SK-N-SH (cell line): ENCODE data around the gene TIAM1. TPM values are rescaled to one million over a fixed set of nuclear protein-coding genes. Genes with fewer than 3 reads are reported as not detected.

ENCODE experiments used
- CTCF ChIA-PET: fragments of 300-600, 350-600 bp; formaldehyde crosslinking; extraction: SDS; loops from one replicate; lab custom pipeline; 2021; lab: Yijun Ruan, JAX
- POLR2A ChIA-PET: fragments of 350-600 bp; sonication (Branson Sonifier 250); formaldehyde crosslinking; extraction: SDS; loops from one replicate; lab custom pipeline; 2020; ENCODE audit warnings: antibody characterized with exemption, inconsistent platforms; lab: Yijun Ruan, JAX
- DNase-seq: peaks from one replicate; pipeline ENCODE4 v3.0.0; 2012
- H2AFZ ChIP-seq: fragments of 200-600 bp; sonication (generic); 2 replicates; pipeline ENCODE4 v1.8.1; 2016; ENCODE audit warnings: antibody characterized with exemption, mild to moderate bottlenecking, low read depth
- H3F3A ChIP-seq: fragments of 200-600 bp; sonication (generic); replicated peaks from 2 replicates; pipeline ENCODE3; 2016; ENCODE audit warnings: antibody characterized with exemption, mild to moderate bottlenecking; ENCODE audit not compliant: insufficient read depth
- H3K27ac ChIP-seq, 2 experiments: fragments of 200-500 bp in 1 of 2; fragments of 200-600 bp in 1 of 2; sonication (Bioruptor generic) in 1 of 2; sonication (generic), shearing (Covaris generic) in 1 of 2; 2 replicates each; pipeline versions ENCODE4 v1.5.1 to v1.6.1; 2014 to 2016; ENCODE audit warnings: low read depth in 2 of 2, inconsistent platforms in 1 of 2, low read length in 1 of 2, mild to moderate bottlenecking in 1 of 2, mixed read lengths in 1 of 2
- H3K27me3 ChIP-seq: fragments of 200-600 bp; sonication (generic), shearing (Covaris generic); 2 replicates; pipeline ENCODE4 v1.6.1; 2016; ENCODE audit warnings: mixed run types; ENCODE audit not compliant: insufficient read depth
- H3K36me3 ChIP-seq, 2 experiments: fragments of 200-500 bp in 1 of 2; fragments of 200-600 bp in 1 of 2; sonication (Bioruptor generic) in 1 of 2; sonication (generic) in 1 of 2; replicated peaks in 1 of 2; 2 replicates each; pipeline versions ENCODE3 to v1.5.1; 2014 to 2016; ENCODE audit warnings: low read length in 1 of 2, mild to moderate bottlenecking in 1 of 2; ENCODE audit not compliant: insufficient read depth in 2 of 2, control insufficient read depth in 1 of 2
- H3K4me1 ChIP-seq, 2 experiments: fragments of 200-500 bp in 1 of 2; fragments of 200-600 bp in 1 of 2; sonication (Bioruptor generic) in 1 of 2; sonication (generic), shearing (Covaris generic) in 1 of 2; 2 replicates each; pipeline versions ENCODE4 v1.5.1 to v1.6.1; 2014 to 2016; ENCODE audit warnings: low read depth in 1 of 2, low read length in 1 of 2, mixed run types in 1 of 2; ENCODE audit not compliant: insufficient read depth in 2 of 2, control insufficient read depth in 1 of 2
- H3K4me2 ChIP-seq: fragments of 200-600 bp; sonication (generic), shearing (Covaris generic); 2 replicates; pipeline ENCODE4 v1.6.1; 2017; ENCODE audit warnings: mixed run types
- H3K4me3 ChIP-seq, 2 experiments: fragments of 200-500 bp in 1 of 2; fragments of 200-600 bp in 1 of 2; sonication (Bioruptor generic) in 1 of 2; sonication (generic), shearing (Covaris generic) in 1 of 2; 2 replicates each; pipeline versions ENCODE4 v1.5.1 to v1.8.1; 2014 to 2016; ENCODE audit warnings: low read depth in 2 of 2, inconsistent platforms in 1 of 2, low read length in 1 of 2, mild to moderate bottlenecking in 1 of 2, mixed read lengths in 1 of 2, moderate library complexity in 1 of 2
- H3K79me2 ChIP-seq: fragments of 200-600 bp; sonication (generic); 2 replicates; pipeline ENCODE4 v1.8.1; 2017; ENCODE audit warnings: mild to moderate bottlenecking; ENCODE audit not compliant: insufficient read depth
- H3K9ac ChIP-seq: fragments of 200-600 bp; sonication (generic); 2 replicates; pipeline ENCODE4 v1.6.1; 2017; ENCODE audit warnings: mixed run types
- H3K9me2 ChIP-seq: fragments of 200-600 bp; sonication (generic); 2 replicates; pipeline ENCODE4 v1.6.1; 2017; ENCODE audit warnings: mixed run types
- H3K9me3 ChIP-seq: fragments of 200-600 bp; sonication (generic); 2 replicates; pipeline ENCODE4 v1.6.1; 2017; ENCODE audit warnings: mixed run types, mild to moderate bottlenecking, moderate library complexity
- H4K20me1 ChIP-seq: fragments of 200-600 bp; sonication (generic); 2 replicates; pipeline ENCODE4 v1.6.1; 2017; ENCODE audit warnings: mild to moderate bottlenecking, mixed run types; ENCODE audit not compliant: insufficient read depth
- CHD2 ChIP-seq: fragments of 150-350 bp; IDR thresholded peaks from 2 replicates; pipeline ENCODE4 v1.6.1; 2018; ENCODE audit warnings: low read length; ENCODE audit not compliant: partially characterized antibody
- EZH2phosphoT487 ChIP-seq: fragments of 200-600 bp; sonication (generic); IDR thresholded peaks from 2 replicates; pipeline ENCODE4 v1.6.1; 2017; ENCODE audit warnings: low read depth, mixed run types, mild to moderate bottlenecking, antibody characterized with exemption, moderate library complexity, borderline replicate concordance
- FOSL2 ChIP-seq: IDR thresholded peaks from 2 replicates; pipeline ENCODE4 v1.4.0; 2012; ENCODE audit warnings: low read depth, mild to moderate bottlenecking, moderate library complexity, borderline replicate concordance
- FOXM1 ChIP-seq: IDR thresholded peaks from 2 replicates; pipeline ENCODE4 v1.4.0; 2012; ENCODE audit warnings: low read depth, mild to moderate bottlenecking
- GABPA ChIP-seq: IDR thresholded peaks from 2 replicates; pipeline ENCODE4 v1.4.0; 2012; ENCODE audit warnings: low read depth, mild to moderate bottlenecking
- GATA2 ChIP-seq: sonication (generic); formaldehyde crosslinking; IDR thresholded peaks from 2 replicates; pipeline ENCODE4 v1.5.0; 2020; ENCODE audit warnings: mild to moderate bottlenecking, missing genetic modification reagents
- JUND ChIP-seq: IDR thresholded peaks from 2 replicates; pipeline ENCODE4 v1.4.0; 2012
- NFIC ChIP-seq: IDR thresholded peaks from 2 replicates; pipeline ENCODE4 v1.4.0; 2012; ENCODE audit warnings: borderline replicate concordance
- RCOR1 ChIP-seq: fragments of 150-350 bp; IDR thresholded peaks from 2 replicates; pipeline ENCODE4 v1.6.1; 2017; ENCODE audit warnings: antibody characterized with exemption, low read length
- RFX5 ChIP-seq: IDR thresholded peaks from 2 replicates; pipeline ENCODE4 v1.6.1; 2012; ENCODE audit warnings: mild to moderate bottlenecking, improper control_type of control experiment, low read length
- TEAD4 ChIP-seq: IDR thresholded peaks from 2 replicates; pipeline ENCODE4 v1.4.0; 2012; ENCODE audit warnings: mild to moderate bottlenecking, borderline replicate concordance; ENCODE audit not compliant: insufficient read depth
- YY1 ChIP-seq: IDR thresholded peaks from 2 replicates; pipeline ENCODE4 v1.4.0; 2012; ENCODE audit warnings: low read depth, mild to moderate bottlenecking
- WGBS: methylation state at CpG from one replicate; pipeline ENCODE4 v1.1.6; 2017; ENCODE audit warnings: low lambda C conversion rate; 5-methylcytosine and 5-hydroxymethylcytosine counted together
- polyA plus RNA-seq, 3 experiments: library from polyadenylated mRNA; depleted of rRNA; stranded (reverse); fragments of >200 nt; gene quantifications; 2 replicates each; pipeline ENCODE4 v1.2.3, GENCODE V29; 2012
- TF ChIP-seq, protein P1 (sequence below): IDR thresholded peaks from 2 replicates; pipeline ENCODE4 v1.4.0; 2012; ENCODE audit warnings: low read depth
- TF ChIP-seq, protein P2 (sequence below): IDR thresholded peaks from 2 replicates; pipeline ENCODE4 v1.6.1; 2012; ENCODE audit warnings: mild to moderate bottlenecking, low read depth, low read length, moderate library complexity
- TF ChIP-seq, protein P3 (sequence below): IDR thresholded peaks from 2 replicates; pipeline ENCODE4 v1.4.0; 2012; ENCODE audit warnings: low read depth, borderline replicate concordance

TIAM1 gene
- polyA plus RNA-seq, 1 of the 3 experiments (the other 2 are of a cell fraction) = 1.7 TPM

- TF ChIP-seq TEAD4 (no peak), JUND (no peak), FOXM1 (no peak), FOSL2 (no peak), RCOR1 (no peak), GATA2 (CRISPR knock-in tag) (no peak), RFX5 (no peak), NFIC (no peak), YY1 (no peak), GABPA (no peak), CHD2 (no peak), EZH2phosphoT487 (no peak)
- TF ChIP-seq, protein P1, sequence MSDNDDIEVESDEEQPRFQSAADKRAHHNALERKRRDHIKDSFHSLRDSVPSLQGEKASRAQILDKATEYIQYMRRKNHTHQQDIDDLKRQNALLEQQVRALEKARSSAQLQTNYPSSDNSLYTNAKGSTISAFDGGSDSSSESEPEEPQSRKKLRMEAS = no peak
- TF ChIP-seq, protein P2, sequence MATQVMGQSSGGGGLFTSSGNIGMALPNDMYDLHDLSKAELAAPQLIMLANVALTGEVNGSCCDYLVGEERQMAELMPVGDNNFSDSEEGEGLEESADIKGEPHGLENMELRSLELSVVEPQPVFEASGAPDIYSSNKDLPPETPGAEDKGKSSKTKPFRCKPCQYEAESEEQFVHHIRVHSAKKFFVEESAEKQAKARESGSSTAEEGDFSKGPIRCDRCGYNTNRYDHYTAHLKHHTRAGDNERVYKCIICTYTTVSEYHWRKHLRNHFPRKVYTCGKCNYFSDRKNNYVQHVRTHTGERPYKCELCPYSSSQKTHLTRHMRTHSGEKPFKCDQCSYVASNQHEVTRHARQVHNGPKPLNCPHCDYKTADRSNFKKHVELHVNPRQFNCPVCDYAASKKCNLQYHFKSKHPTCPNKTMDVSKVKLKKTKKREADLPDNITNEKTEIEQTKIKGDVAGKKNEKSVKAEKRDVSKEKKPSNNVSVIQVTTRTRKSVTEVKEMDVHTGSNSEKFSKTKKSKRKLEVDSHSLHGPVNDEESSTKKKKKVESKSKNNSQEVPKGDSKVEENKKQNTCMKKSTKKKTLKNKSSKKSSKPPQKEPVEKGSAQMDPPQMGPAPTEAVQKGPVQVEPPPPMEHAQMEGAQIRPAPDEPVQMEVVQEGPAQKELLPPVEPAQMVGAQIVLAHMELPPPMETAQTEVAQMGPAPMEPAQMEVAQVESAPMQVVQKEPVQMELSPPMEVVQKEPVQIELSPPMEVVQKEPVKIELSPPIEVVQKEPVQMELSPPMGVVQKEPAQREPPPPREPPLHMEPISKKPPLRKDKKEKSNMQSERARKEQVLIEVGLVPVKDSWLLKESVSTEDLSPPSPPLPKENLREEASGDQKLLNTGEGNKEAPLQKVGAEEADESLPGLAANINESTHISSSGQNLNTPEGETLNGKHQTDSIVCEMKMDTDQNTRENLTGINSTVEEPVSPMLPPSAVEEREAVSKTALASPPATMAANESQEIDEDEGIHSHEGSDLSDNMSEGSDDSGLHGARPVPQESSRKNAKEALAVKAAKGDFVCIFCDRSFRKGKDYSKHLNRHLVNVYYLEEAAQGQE = no peak
- TF ChIP-seq, protein P3, sequence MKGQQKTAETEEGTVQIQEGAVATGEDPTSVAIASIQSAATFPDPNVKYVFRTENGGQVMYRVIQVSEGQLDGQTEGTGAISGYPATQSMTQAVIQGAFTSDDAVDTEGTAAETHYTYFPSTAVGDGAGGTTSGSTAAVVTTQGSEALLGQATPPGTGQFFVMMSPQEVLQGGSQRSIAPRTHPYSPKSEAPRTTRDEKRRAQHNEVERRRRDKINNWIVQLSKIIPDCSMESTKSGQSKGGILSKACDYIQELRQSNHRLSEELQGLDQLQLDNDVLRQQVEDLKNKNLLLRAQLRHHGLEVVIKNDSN = no peak
- Histone ChIP-seq H3K9ac (no peak overlapping the region), H3K9me2 (no peaks in the 10 kb centered on the region), H3K4me1 (peaks cover 0 to 21% of the 10 kb centered on the region in 2 experiments; a peak in 1 of 4 replicates), H3K36me3 (no peaks in the 10 kb centered on the region), H3F3A (no peaks in the 10 kb centered on the region), H3K4me3 (no peak overlapping the region), H3K27ac (peak overlapping the region in 1 of 2 experiments; percentile 81; a peak in 2 of 4 replicates), H3K4me2 (no peak overlapping the region), H3K27me3 (no peaks in the 10 kb centered on the region), H4K20me1 (no peaks in the 10 kb centered on the region), H2AFZ (no peak overlapping the region), H3K9me3 (no peaks in the 10 kb centered on the region), H3K79me2 (no peaks in the 10 kb centered on the region)
- ChIA-PET POLR2A (no interaction called here), CTCF (interaction anchor here (1.0 kb wide), 1 partner anchor 57 kb away, joined by 3 read pairs; no protein-coding TSS in a partner anchor)
- WGBS = 50% methylated on average over 5 of the region's 6 CpGs
- peak; percentile 49 for DNase-seq
Measured at GRCh38 chr21:31252611-31253010, 91.5 kb downstream of the TIAM1 start.
